HG03469 (cell line): ENCODE measurements around the gene GATD1.

Experiments
- ATAC-seq: cut with Tn5 transposase; IDR thresholded peaks from one replicate; pipeline ENCODE4 v1.9.1; 2021; ENCODE audit warnings: mild to moderate bottlenecking, moderate library complexity, moderate number of reproducible peaks; ENCODE audit not compliant: unreplicated experiment

Gene GATD1, protein sequence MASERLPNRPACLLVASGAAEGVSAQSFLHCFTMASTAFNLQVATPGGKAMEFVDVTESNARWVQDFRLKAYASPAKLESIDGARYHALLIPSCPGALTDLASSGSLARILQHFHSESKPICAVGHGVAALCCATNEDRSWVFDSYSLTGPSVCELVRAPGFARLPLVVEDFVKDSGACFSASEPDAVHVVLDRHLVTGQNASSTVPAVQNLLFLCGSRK

GRCh38 chr11:777288-778255 lies at the start of gene GATD1:
TSS of gene GATD1 (minus strand) at chr11:777487. CDS start at chr11:777462, 25 bp downstream.
- ATAC-seq, result peak; percentile 45

- ATAC-seq, result no peak
Measured at GRCh38 chr11:826836-827145, 49.5 kb upstream of the GATD1 start.

- ATAC-seq, result no peak
Measured at GRCh38 chr11:826227-826621, 48.9 kb upstream of the GATD1 start.

GRCh38 chr11:825366-826226 lies 48.3 kb upstream of the GATD1 start:
- ATAC-seq, result no peak

DNA sequence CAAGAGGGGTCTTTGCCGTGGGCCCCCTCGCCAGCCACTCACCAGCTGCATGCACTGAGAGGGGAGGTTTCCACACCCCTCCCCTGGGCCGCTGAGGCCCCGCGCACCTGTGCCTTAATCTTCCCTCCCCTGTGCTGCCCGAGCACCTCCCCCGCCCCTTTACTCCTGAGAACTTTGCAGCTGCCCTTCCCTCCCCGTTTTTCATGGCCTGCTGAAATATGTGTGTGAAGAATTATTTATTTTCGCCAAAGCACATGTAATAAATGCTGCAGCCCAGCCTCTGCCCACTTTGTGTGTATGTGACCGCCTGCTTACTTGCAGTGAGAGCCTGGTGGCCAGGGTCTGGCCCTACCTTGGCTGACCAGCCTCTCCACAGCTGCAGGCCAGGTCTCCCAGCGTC lies 47.7 kb upstream of the GATD1 start:
- no peak for ATAC-seq

DNA sequence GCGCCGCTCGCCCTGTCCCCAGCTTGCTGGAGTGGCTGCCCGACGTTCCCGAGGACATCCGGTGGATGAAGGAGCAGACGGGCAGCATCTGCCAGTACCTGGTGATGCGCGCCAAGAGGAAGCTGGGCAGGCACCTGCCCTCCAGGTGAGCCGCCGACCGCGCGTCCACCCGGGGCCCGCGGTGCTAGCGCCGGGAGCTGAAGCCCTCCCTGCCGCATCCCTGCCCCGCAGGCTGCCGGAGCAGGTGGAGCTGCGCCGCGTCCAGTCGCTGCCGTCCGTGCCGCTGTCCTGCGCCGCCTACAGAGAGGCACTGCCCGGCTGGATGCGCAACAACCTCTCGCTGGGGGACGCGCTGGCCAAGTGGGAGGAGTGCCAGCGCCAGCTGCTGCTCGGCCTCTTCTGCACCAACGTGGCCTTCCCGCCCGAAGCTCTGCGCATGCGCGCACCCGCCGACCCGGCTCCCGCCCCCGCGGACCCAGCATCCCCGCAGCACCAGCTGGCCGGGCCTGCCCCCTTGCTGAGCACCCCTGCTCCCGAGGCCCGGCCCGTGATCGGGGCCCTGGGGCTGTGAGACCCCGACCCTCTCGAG lies 47.1 kb upstream of the GATD1 start:
- no peak for ATAC-seq

GRCh38 chr11:823441-824291 lies 46.4 kb upstream of the GATD1 start:
- ATAC-seq, result no peak

DNA sequence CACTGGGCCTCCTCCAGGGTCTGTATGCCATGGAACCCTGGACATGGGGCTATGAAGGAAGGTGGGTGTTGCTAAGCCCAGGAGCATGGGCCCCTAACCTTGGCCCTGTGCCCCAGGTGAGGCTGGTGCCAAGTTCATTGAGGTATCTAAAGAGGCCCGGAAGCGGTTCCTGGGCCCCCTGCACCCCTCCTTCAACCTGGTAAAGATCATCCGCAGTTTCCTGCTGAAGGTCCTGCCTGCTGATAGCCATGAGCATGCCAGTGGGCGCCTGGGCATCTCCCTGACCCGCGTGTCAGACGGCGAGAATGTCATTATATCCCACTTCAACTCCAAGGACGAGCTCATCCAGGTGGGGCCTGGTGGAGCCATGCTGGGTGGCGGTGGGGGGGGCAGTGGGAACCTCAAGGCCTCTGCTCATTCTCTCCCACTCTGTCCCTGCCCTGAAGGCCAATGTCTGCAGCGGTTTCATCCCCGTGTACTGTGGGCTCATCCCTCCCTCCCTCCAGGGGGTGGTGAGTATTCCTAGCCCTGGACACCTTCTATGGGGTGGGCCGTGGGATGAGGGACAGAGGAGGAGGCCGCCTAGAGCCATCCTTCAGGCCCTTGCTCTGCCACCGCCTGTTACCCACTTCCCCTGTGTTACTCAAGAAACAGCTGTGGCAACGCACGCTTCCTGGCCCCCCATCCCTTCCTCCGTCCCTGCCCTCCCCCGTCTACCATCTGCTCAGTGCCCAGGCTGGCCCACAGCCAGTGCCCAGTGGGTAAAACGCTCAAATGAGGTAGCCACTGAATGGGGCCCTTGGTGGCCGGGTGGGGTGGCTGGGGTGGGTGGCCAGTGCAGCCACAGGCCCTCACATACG lies 44.5 kb upstream of the GATD1 start:
- no peak for ATAC-seq

DNA sequence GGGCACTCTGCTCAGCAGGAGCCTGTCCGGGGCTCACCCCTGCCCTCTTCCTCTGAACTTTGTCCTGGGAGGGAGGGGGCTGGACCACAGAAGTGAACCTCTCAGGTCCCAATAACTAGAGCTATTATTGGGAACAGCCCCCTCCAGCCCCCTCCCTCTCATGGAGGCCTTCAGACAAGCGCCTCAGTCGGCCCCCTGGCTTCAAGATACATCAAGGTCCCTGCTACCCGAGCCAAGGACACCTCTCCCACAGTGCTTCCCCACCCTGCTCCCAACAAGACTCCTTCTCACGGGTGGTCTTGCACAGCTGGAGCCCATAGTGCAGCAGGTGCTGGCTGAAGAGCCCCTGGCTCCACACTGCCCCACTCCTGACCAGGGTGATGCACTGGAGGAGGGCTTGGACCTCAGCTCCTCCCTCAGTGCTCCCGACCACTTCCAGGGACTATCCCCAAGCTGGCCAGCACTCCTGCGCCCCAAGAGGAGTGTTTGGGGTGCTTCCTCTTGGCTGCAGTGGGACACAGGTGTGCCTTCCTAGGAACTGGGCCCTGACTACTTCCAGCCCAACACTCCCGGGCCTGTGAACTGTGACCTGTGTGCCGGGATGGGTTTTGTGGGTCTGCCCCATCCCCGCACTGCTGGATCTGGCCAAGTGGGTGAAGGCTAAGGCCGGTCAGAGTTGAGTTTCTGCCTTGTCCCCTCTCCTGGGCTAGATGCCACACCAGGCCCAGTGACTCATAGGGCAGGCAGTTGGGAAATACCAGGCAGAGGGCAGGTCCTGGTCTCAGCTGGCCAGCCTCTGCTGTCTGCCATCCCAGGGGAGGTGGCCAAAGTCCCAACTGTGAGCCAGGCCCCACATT lies 43.6 kb upstream of the GATD1 start:
- no peak for ATAC-seq

DNA sequence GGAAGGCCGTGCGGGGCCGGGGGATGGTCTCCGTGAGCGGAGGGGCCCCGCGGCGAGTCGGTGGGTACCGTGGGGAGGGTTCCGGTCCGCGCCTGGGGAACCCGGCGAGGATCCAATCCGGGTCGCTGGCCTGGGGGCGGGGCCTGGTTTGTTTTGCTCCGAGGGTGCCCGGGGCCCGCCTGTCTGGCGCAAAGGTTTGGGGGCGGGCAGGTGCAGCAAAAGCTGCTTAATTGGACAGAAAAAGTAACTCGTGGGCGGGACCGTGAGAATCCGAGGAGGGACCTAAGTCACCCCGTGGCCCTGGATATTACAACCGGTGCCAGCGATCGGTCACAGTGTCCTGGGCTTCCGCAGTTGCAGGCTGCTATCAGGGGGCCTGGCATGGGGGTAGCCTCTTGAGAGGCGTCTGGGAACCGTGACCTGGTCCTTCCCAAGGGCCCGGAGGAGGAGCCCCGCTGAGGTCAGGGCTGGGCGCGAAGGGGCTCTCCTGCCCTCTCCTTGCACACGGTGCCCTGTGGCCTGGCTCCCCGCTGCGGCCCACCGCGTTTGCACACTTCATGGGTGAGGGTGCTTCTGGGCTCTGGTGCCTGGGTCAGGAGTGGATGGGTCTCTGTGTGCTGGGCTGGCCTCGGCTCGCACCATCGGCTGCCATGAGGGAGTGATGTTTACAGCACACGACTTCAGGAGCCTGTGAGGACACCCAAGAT lies 42.8 kb upstream of the GATD1 start:
- ATAC-seq, result no peak

- ATAC-seq, result no peak
Measured at GRCh38 chr11:819129-819931, 42.0 kb upstream of the GATD1 start.

DNA sequence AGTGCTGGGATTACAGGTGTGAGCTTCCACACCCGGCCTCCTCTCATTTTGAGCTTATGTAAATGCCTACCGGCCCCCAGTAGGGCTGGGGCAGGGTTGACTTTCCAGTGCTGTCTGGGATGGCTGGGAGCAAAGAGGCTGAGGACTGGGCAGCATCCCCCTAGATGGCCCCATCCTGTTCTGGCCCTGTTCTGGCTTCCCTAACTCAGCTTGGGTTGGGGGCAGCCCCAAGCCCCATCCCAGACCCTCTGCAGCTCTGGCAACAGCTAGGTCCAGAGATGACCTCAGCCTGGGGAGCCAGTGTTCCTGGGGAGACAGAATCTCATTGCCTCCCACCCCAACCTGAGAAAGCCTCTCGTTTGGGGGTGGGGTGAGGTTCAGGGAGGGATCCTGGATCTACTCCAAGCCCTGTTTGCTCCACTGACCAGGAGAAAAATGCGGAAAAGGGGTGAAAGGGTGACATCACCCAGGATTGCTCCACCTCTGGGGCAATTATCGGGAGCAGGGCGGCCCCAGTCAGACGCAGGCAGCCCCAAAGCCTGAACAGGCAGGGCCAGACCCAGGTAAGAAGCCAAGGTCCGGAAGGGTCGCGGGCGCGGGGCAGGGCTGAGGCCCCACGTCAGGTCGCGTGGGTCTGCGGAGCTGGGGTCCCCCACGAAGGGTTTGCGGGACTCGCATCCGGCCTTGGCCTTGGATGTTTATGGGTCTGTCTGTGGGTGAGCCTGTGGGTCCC lies 41.3 kb upstream of the GATD1 start, which contains the start of gene PNPLA2:
PNPLA2 (plus strand) TSS at position 519 of the 733 bp plus-strand sequence. CDS start 805 bp downstream, outside the sequence.
- ATAC-seq, result no peak

GRCh38 chr11:816433-816779 lies 39.1 kb upstream of the GATD1 start:
- ATAC-seq, result no peak

DNA sequence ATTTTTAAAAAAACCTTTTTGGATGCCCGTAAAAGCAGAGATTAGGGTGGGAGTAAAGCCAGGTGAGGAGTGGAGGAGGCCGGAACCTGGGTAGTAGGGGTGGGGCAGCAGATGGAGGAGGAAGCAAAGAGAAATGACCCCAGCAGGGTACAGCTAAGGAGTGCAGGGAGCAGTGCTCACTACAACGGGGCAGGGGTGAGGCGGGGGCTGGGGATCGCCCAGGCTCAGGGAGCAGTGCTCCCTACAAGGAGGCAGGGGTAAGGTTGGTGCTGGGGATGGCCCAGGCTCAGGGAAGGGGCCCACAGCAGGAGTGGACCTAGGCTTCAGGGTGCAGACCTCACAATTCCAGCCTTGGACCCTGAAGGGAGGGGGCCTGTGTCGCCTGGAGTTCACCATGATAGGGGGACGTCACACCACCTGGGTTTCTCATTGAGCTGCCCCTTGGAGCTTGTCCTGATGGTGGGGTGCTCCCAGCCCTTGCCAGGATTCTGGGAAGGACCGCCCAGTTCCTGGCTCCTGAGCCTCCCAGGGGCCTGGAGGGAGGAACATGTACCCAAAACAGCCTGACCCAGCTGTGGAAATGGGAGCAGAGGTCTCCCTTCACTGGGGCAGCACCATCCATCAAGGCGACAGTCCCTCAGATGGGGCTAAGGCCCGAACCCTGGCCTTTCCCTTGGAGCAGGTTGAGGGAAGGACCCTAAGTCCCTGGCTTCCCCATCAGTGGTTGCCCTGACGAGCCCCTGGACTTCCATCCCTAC lies 38.6 kb upstream of the GATD1 start:
- ATAC-seq, result no peak

GRCh38 chr11:813456-814096 lies 36.3 kb upstream of the GATD1 start:
- no peak for ATAC-seq
